ENCODE results near the gene SPNS3. TPM values are rescaled to one million over a fixed set of nuclear protein-coding genes. Genes with fewer than 3 reads are reported as not detected.

SPNS3 gene
- total RNA-seq, 1 donor from 2014 or later, result 0.48 TPM

- ATAC-seq, result no peak
Measured at GRCh38 chr17:4531988-4532736, 98.4 kb downstream of the SPNS3 start.

- no peak for ATAC-seq
Measured at GRCh38 chr17:4532860-4533522, 99.3 kb downstream of the SPNS3 start.

- ATAC-seq, result peak; percentile 29
Measured at GRCh38 chr17:4533523-4534504, 100.1 kb downstream of the SPNS3 start.

- ATAC-seq, result peak; percentile 12
Measured at GRCh38 chr17:4534515-4534914, 100.8 kb downstream of the SPNS3 start.

- no peak for ATAC-seq
Measured at GRCh38 chr17:4534928-4535666, 101.4 kb downstream of the SPNS3 start.

- ATAC-seq, result no peak
Measured at GRCh38 chr17:4535667-4536258, 102.0 kb downstream of the SPNS3 start.

- ATAC-seq, result no peak
Measured at GRCh38 chr17:4536259-4536741, 102.6 kb downstream of the SPNS3 start.

- ATAC-seq, result peak; percentile 2
Measured at GRCh38 chr17:4536742-4537411, 103.1 kb downstream of the SPNS3 start.

Other genes starting within 250 kb of the SPNS3 start
- 31.6 TPM for gene ANKFY1, start 170.0 kb upstream of the SPNS3 start, total RNA-seq
- gene UBE2G1, start 67.3 kb upstream of the SPNS3 start, total RNA-seq, result 93.4 TPM
- 33.9 TPM for gene SPNS2, start 64.9 kb downstream of the SPNS3 start, total RNA-seq
- gene MYBBP1A, start 121.4 kb downstream of the SPNS3 start, total RNA-seq, result 42.9 TPM
- gene GGT6, start 126.6 kb downstream of the SPNS3 start, total RNA-seq, result 41.6 TPM
- gene SMTNL2, start 150.6 kb downstream of the SPNS3 start, total RNA-seq, result 0.56 TPM
- gene ALOX15, start 207.7 kb downstream of the SPNS3 start, total RNA-seq, result 0.32 TPM